ENCODE measurements around the gene MCF2L2. TPM values are rescaled to one million over a fixed set of nuclear protein-coding genes. Genes with fewer than 3 reads are reported as not detected.

Gene MCF2L2
- total and polyA plus RNA-seq, 9 of the 15 experiments (the other 6 are each of a cell fraction or from before 2014, with no cell fraction given), result 0.56 to 4.2 (median 3.0) TPM

GRCh38 chr3:183287301-183287971 lies 141.0 kb downstream of the MCF2L2 start (continued):
- no peak for TF ChIP-seq ZNF740 (CRISPR knock-in tag; IDR thresholded peaks at IDR 0.05)
- peak in 1 of 2 experiments; percentile 41; a peak in 1 of 4 replicates for TF ChIP-seq ZNF740 (tag; IDR thresholded peaks at IDR 0.05)
- peak; percentile 88 for TF ChIP-seq C11orf30 (IDR thresholded peaks at IDR 0.05; ENCODE audit: low read depth)
- TF ChIP-seq DACH1 (IDR thresholded peaks at IDR 0.05; ENCODE audit: partially characterized antibody), result no peak
- no peak for TF ChIP-seq CHD2 (IDR thresholded peaks at IDR 0.05; ENCODE audit: low read depth, low read length)
- TF ChIP-seq CHCHD3 (CRISPR knock-in tag; IDR thresholded peaks at IDR 0.05), result no peak
- TF ChIP-seq DEAF1 (CRISPR knock-in tag; IDR thresholded peaks at IDR 0.05), result no peak
- TF ChIP-seq CCAR2 (IDR thresholded peaks at IDR 0.05; ENCODE audit: low read depth, low read length), result no peak
- TF ChIP-seq KAT2B (IDR thresholded peaks at IDR 0.05; ENCODE audit: low read depth, low read length), result no peak
- no peak for TF ChIP-seq ZNF12 (CRISPR knock-in tag; IDR thresholded peaks at IDR 0.05)
- peak; percentile 87 for TF ChIP-seq CREB3 (tag; conservative IDR thresholded peaks at IDR 0.05; ENCODE audit: low read depth)
- 0 out of 2 replicates have a peak, but pooled peaks have one; percentile 19 for TF ChIP-seq VEZF1 (CRISPR knock-in tag; IDR thresholded peaks at IDR 0.05)
- no peak for TF ChIP-seq NELFE (IDR thresholded peaks at IDR 0.05; ENCODE audit: insufficient read depth, insufficient read length)
- TF ChIP-seq KHSRP (IDR thresholded peaks at IDR 0.05), result no peak
- TF ChIP-seq HDAC1 (IDR thresholded peaks at IDR 0.05), result no peak
- TF ChIP-seq XRCC4 (IDR thresholded peaks at IDR 0.05; ENCODE audit: extremely low read depth, insufficient read depth, insufficient read length), result no peak
- peak; percentile 24; the same call in 1 of the 2 replicates for TF ChIP-seq ZNF583 (CRISPR knock-in tag; IDR thresholded peaks at IDR 0.05)
- no peak for TF ChIP-seq PATZ1 (CRISPR knock-in tag; IDR thresholded peaks at IDR 0.05; ENCODE audit: borderline replicate concordance)
- no peak for TF ChIP-seq MAX (CRISPR knock-in tag; IDR thresholded peaks at IDR 0.05)
